Fibroblast of skin of right biceps (primary cell): Measurements from ENCODE around the gene OSGIN1.

Experiments used
- DNase-seq: peaks from one replicate; pipeline ENCODE4 v3.0.0-alpha.2; 2013

OSGIN1 gene

DNA sequence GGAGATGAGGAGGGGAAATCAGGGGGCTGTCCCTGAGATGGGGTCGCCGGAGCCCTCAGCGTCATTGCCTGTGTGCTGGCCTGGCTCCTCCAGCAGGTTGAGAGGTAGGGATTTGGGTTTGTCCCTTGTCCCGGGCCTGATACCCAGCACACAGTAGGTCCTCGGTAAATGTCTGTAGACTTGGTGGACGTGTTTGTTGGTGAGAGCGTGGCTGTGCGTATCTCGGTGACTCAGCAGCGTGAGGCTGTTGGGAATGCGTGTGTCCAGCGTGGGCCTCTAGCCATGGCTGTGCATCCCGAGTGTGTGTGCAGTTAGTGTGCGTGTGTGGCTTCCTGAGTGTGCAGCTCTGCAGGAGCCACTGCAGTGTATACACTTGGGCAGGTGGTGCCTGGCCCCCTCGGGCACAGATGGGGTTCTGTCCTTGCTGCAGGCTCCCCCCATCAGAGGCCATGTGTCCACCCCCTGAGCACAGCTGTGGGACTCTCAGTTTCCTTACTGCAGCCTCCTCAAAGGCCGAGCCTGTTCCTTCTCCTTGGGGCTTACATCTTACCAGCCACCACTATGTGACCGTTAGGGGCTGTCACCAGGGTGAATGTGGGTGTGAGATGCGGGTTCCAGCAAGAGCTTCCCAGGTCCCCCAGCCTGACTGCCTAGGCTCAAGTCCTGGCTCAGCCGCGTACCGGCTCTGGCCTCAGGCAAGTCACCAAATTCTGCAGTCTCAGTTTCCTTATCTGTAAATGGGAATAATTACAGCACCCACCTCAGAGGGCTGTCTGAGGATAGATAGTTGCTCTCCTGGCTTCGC is 20.7 kb downstream of the OSGIN1 start:
- no peak for DNase-seq

DNA sequence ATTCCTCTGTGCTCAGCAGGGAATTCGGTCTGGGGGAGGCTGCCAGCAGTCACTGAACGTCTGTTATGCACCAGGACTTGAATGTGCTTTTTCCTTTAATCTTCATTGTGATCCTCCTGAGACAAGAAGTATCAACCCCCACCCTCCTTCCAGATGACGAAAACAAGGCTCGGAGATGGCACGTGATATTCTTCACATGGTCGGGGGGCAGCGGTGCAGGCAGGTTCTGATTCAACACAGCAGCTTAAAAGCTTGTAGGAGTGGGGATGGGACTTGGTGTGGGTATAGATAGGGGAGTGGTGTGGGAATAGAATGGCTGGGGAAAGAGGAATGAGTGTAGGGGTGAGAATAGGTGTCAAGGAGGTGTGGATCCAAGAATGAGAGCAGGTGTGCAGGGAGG is 21.4 kb downstream of the OSGIN1 start:
- DNase-seq: no peak

GRCh38 chr16:83975590-83976260 is 22.7 kb downstream of the OSGIN1 start:
- no peak for DNase-seq

- no peak for DNase-seq
These were observed 24.2 kb downstream of the OSGIN1 start for GRCh38 chr16:83977056-83977815.

DNA sequence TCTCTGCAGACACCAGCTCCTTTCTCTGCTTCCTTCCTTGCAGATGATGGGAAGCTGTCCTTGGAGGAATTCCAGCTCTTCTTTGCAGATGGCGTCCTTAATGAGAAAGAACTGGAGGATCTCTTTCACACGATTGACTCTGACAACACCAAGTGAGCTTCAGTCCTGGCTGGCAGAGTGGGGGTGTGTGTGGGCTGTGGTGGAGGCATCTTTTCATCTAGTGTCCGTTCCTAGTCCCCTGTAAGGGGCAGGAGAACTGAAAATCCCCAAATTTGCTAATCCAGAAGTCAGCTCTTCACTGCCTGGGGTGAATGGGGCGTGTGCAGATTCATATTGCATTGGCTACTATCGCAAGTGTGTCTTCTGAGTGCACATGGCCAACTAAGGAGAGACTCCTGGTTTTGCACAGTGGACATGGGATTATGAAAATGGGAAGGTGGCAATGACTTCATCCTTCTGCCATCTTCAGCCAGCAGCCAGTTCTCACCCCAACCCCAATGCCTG is 25.4 kb downstream of the OSGIN1 start:
- no peak for DNase-seq

DNA sequence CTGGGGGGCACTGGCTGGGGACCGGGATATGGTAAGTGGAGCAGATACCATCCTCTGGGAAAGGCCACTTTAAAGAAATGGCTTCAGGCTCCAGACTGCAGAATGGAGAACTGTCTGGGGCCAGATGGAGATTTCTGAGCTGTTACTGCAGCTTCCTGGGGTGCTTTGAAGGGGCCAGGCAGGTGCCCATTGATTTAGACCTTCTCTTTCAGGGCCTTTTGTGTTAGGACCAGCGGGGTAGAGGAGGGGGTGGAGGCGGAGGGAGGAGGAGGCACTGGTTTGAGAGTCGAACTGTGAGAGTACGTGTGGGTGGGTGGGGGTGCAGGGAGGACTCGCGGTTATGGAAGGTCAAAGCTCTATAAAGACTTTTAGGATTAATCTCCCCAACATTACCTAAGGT is 26.4 kb downstream of the OSGIN1 start:
- no peak for DNase-seq

GRCh38 chr16:83980794-83981193 is 27.8 kb downstream of the OSGIN1 start:
- no peak for DNase-seq

DNA sequence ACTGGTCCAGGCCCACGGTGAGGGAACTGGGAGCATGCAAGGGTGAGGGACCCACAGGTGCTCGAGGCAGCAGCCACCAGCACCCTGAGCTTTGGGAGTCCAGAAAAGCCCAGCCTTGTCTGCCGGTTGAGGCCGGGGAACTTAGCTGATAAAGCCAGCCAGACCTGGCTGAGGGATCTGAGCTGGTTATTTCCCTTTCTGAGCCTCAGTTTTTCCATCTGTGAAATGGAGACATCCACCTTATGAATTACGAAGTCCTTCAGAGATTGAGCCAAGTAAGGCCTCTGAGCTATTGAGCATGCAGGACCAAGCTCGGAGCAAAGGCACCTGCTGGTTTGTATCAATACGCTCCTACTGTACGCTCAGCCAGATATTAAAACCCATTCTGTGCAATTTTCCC is 28.8 kb downstream of the OSGIN1 start:
- no peak for DNase-seq

- no peak for DNase-seq
These were observed 30.5 kb downstream of the OSGIN1 start for GRCh38 chr16:83983491-83983890.

DNA sequence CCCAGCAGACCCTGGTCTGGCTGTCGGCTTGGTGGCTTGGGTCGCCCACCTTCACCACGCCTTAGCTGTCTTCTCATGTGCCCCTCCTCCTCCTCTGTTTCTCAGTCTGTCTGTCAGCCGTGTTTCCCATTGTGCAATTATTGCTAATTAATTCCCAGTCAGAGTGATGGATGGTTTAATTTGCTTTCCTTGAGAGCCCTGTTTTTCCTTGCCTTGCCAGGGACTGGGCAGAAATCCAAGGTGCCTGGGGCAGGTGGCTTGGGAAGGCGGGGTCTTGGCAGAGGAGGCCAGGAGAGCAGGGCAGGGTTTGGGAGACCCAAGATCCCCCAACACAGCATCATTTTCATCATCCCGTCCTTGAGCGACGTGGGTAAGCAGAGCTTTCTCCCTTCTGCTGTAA is 36.3 kb downstream of the OSGIN1 start:
- no peak for DNase-seq

DNA sequence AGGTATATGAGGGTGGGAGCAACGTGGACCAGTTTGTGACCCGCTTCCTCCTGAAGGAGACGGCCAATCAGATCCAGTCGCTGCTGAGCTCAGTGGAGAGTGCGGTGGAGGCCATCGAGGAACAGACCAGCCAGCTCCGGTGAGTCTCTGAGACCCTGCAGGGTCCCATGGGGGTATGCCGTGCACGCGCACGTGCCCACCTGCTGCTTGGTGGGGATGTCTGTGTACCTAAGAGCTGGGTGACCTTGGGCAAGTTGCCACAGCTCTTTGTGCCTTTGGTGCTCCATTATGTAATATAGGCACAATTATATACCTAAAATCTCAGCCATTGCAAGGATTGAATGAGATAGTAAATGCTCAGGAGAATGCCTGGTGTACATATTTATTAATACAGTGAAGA is 37.5 kb downstream of the OSGIN1 start:
- no peak for DNase-seq

GRCh38 chr16:83992624-83993023 is 39.6 kb downstream of the OSGIN1 start:
- DNase-seq: peak; percentile 51

GRCh38 chr16:83994087-83994486 is 41.0 kb downstream of the OSGIN1 start:
- DNase-seq: peak; percentile 87

DNA sequence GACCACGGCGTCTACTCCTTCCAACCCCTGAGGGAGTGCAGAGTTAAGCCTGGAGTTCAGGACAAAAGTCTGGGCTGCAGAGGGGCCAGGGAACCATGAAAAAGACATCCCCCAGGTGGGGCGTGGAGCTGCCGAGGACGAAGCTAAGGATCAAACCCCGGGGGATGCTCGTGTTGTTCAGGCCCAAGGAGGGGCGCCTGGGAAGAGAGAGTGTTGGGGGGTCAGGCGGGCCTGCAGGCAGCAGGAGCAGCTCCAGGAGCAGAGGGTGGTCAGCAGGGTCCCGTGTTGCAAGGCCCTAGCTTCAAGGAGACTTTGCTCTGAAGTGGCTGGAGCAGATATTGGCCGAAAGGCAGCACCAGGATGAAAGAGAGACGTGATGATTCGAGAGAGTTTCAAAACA is 41.7 kb downstream of the OSGIN1 start:
- DNase-seq: no peak

DNA sequence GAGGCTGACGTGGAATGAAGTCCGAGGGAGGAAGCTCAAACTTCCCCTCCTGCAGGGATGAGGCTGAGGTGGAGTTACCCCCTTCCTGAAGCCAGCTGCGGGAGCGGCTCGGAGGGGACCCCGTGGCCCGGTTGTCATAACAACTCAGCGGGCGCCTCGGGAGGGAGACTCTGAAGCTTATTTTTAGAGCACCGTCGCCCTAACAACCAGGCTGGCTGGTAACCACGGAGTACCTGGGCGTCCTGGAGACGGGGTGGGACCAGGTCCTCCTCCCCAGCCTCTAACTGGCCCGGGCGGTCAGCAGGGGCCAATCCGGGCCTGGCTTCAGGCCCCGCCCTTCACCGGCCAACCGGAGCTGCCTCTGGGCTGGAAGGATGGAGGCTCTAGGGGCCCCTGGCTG is 42.7 kb downstream of the OSGIN1 start:
- peak; percentile 6 for DNase-seq

- DNase-seq: no peak
These were observed 43.6 kb downstream of the OSGIN1 start for GRCh38 chr16:83996481-83997252.

GRCh38 chr16:83998091-83998490 is 45.1 kb downstream of the OSGIN1 start:
- DNase-seq: no peak

DNA sequence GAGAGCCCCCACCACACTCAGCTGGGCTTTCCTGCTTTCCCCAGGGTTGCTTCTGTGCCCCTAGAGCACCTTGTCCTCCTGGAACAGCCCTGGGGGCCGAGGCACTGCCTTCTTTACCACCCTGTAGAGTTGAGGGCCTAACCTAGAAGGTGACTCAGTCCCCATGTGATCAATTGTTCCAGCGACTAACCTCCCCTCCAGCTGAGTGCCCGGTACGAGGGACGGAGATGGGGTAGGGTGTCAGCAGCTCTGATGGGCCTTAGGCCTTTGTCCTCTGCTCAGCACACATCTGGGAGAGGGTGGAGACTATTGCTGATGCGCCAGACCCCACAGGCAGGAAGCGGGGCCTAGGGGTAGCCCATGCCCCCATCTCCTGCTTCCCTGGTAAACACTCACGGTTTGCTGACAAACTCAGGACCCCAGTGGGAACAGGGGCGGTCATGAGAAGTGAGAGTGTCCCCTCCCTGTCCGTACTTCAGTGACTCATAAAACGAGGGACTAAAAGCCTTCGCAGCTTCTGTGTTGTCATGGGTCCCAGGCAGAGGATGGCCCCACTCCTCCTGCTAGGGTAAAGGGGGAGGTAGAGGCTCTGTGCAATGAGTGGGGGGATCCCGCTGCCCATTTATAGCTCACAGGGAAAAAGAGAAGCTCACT is 48.1 kb downstream of the OSGIN1 start:
- no peak for DNase-seq

DNA sequence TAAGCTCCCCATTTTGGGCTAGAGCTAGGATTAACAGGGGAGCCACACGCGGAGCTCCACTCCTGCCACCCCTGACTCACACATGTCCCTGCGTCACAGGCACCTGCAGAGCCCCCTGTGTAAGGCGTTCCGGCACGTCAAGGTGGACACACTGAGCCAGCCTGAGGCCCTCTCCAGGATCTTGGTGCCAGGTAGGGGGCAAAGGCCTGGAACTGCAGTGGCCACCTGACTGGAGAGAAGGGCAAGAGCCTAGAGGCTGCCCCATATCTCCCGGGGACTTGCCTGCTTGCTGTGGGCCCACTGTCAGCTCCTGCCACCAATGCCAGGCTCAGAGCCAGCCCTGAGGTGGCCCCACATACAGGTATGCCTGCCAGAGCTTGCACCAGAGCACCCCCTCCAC is 48.7 kb downstream of the OSGIN1 start:
- DNase-seq: no peak

DNA sequence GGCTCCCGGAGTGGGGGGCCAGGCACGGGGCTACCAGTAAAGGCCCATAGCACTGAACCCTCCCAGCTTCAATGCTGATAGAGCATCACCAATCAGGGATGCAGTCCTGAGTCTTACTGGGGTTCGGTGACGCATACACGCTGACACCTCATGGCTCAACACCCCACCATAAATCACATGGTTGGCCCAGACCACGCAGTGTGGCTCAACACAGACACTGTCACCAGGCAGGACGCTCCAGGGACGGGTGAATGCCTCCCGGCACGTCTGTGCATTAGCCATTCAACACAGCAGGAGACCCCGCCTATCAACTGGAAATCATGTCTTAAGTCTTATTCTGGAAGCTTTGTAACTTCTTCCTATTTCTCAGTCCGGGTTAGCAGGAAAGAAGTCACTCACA is 50.0 kb downstream of the OSGIN1 start:
- DNase-seq: no peak

DNA sequence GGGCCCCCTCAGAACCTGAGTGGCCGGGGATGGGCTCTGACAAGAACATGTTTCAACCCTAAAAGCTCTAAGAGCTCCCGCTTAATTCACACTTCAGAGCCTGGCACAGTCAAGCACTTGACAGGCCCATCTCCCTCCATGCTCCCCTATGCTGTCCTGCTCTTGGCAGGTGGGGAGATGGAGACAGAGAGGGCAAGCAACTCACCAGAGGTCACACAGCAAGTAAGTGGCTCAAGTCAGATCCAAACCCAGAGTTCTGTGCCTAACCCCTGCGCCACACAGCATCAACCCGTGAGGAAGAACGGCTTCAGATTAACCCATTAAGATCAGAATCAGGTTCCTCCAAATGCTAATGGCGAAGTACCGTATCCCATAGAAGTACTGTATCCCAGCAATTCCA is 51.4 kb downstream of the OSGIN1 start:
- DNase-seq: no peak

DNA sequence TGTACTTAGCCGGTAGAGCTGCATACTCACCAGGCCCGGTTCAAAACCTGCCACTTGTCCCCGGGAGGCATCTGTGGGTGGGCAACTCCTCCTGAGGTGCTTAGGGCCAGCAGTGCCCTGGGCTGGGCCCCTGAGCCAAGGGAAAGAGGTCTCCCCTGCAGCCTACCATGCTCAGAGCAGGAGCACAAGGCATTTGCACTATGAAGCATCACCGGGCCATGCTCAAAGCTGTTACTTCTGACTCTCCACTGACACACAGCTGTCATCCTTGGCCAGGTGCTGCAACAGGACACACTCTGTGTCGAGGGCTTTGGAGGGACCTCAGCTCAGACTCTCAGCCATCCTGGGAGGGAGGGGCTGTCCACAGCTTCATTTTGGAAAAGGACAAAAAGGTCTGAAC is 52.4 kb downstream of the OSGIN1 start:
- DNase-seq: no peak
